Bronchial epithelial cell (primary cell): Measurements from ENCODE around the gene PPP1R12C. TPM values are rescaled to one million over a fixed set of nuclear protein-coding genes. Genes with fewer than 3 reads are reported as not detected.
"Not testable (repeated sequence)": the region's sequence is repeated elsewhere in the genome, so short reads cannot be mapped to it uniquely, and the experiment has no call there.

Experiments
- DNase-seq: peaks from one replicate; pipeline ENCODE4 v3.0.0-alpha.2; 2010; ENCODE audit warnings: low read depth
- FAIRE-seq: peaks from 2 replicates; lab custom pipeline; 2011; peaks lifted over from hg19 to GRCh38; lab: Jason Lieb, UNC
- H3K27me3 ChIP-seq: 2 replicates; pipeline ENCODE4 v1.5.1; 2011; ENCODE audit warnings: low read length; ENCODE audit not compliant: control insufficient read depth, insufficient read depth
- H3K36me3 ChIP-seq: 2 replicates; pipeline ENCODE4 v1.5.1; 2011; ENCODE audit warnings: low read length; ENCODE audit not compliant: control insufficient read depth, insufficient read depth
- H3K4me3 ChIP-seq: 2 replicates; pipeline ENCODE4 v1.5.1; 2011; ENCODE audit warnings: mild to moderate bottlenecking, low read depth, low read length, control low read depth
- total RNA-seq: library from RNA; depleted of rRNA; stranded (reverse); fragments of >200 nt; gene quantifications from 2 replicates; pipeline ENCODE4 v1.2.1, GENCODE V29; 2014
- TF ChIP-seq, protein P1 (sequence below): IDR thresholded peaks from 2 replicates; pipeline ENCODE4 v1.5.1; 2011; ENCODE audit warnings: mild to moderate bottlenecking, moderate library complexity, low read length, control low read depth, inconsistent platforms; ENCODE audit not compliant: insufficient read depth, severe bottlenecking

The PPP1R12C gene
- total RNA-seq, 1 donor from 2014 or later: 22.9 TPM

DNA sequence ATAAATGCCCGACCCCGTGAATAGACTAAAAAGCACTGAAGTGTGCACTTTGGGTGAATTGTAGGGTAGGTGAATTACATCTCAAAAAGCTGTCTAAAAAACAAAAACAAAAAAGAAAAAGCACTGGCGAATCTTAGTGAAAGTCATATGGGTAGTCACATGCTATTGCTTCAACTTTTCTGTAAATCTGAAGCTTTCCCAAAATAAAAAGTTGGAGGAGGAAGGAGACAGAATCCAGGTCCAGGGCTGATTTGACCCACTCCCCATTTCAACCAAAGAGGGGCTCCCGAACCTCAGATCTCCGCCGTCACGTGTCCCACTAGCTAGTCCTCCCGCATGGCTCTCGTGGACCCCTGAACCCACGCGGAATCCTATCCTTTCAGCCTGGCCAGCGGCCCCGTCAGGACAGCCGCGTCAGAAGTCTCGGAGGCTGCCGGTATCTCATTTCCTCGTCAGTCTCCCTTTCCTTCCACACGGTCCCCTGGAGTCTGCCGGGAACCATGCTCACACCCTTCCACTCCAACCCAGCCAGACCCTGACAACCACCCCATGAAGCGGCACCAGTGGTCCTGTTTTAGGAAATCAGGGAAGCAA, 6.1 kb downstream of the PPP1R12C start:
- TF ChIP-seq, protein P1, sequence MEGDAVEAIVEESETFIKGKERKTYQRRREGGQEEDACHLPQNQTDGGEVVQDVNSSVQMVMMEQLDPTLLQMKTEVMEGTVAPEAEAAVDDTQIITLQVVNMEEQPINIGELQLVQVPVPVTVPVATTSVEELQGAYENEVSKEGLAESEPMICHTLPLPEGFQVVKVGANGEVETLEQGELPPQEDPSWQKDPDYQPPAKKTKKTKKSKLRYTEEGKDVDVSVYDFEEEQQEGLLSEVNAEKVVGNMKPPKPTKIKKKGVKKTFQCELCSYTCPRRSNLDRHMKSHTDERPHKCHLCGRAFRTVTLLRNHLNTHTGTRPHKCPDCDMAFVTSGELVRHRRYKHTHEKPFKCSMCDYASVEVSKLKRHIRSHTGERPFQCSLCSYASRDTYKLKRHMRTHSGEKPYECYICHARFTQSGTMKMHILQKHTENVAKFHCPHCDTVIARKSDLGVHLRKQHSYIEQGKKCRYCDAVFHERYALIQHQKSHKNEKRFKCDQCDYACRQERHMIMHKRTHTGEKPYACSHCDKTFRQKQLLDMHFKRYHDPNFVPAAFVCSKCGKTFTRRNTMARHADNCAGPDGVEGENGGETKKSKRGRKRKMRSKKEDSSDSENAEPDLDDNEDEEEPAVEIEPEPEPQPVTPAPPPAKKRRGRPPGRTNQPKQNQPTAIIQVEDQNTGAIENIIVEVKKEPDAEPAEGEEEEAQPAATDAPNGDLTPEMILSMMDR: no peak
- H3K4me3 ChIP-seq: no peak overlapping the region
- H3K36me3 ChIP-seq: peaks cover 7% of the 10 kb centered on the region
- DNase-seq (no peak), FAIRE-seq (no peak)
- H3K27me3 ChIP-seq: no peaks in the 10 kb centered on the region

DNA sequence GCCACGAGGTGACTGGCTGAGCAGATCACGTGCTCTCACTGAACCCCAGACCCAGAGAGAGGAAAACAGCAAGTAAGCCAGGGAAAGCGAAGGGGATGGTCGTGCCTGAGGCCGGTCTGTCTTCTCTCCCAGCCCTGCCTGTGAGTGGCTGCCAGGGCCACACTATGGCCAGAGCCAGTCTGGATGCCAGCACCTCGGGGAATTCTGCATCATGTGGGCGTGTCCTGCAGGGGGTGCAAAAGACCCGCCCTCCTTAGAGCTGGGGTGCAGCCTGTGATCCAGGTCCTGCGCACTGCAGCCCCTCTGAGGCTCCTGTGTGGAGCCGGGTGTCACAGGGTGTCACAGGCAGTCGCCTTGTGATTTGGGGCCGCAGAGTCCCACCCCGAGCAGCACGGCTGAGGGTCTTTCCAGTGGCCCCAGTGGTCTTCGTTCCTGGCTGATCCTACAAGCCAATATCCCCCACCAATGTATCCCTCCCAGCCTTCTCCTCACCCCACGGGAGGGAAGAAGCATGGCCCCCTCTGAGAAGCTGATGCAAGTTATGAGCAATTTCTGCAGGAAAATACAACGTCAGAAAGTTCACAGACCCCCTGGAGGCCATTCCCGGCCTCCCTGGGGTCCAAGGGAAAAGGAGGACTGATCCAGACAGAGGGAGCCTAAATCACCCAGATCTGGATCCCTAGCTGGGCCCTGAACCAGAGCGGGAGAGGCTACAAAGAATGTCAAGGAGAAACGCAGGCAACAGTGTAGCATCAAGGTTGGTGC, 7.7 kb downstream of the PPP1R12C start:
- Histone ChIP-seq H3K4me3 (no peak overlapping the region), H3K27me3 (no peaks in the 10 kb centered on the region), H3K36me3 (peaks cover 7% of the 10 kb centered on the region)
- DNase-seq (no peak), FAIRE-seq (no peak)
- TF ChIP-seq, protein P1: no peak

DNA sequence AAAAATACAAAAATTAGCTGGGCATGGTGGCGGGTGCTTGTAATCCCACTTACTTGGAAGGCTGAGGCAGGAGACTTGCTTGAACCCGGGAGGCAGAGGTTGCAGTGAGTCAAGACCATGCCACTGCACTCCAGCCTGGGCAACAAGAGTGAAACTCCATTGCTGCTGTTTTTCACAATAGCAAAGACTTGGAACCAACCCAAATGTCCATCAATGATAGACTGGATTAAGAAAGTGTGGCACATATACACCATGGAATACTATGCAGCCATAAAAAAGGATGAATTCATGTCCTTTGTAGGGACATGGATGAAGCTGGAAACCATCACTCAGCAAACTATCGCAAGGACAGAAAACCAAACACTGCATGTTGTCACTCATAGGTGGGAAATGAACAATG, 10.2 kb downstream of the PPP1R12C start:
- not testable (repeated sequence) for H3K27me3 ChIP-seq, DNase-seq, FAIRE-seq, H3K4me3 ChIP-seq
- H3K36me3 ChIP-seq: peaks cover 11% of the 10 kb centered on the region

DNA sequence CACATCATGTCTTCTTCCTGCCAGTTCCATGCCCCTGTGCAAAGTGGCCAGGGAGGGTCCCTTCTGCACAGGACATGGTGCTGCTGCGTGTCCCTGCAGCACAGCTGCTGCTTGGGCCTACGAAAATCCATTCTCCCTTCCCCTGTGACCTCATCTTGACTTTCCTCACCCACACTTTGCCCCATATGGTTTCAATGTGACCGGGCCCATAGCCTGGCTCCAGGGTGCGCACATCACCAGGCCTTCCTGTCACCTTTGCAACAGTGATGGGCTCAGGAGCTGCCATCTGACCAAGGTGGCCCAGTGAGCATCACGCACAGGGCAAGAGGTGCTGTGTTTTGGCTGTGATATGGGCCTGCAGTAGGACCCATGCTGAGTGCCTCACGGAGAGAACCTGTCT, 10.8 kb downstream of the PPP1R12C start:
- Histone ChIP-seq H3K27me3 (no peaks in the 10 kb centered on the region), H3K4me3 (no peak overlapping the region), H3K36me3 (peaks cover 11% of the 10 kb centered on the region)
- TF ChIP-seq, protein P1: no peak
- DNase-seq: no peak
- no peak for FAIRE-seq

DNA sequence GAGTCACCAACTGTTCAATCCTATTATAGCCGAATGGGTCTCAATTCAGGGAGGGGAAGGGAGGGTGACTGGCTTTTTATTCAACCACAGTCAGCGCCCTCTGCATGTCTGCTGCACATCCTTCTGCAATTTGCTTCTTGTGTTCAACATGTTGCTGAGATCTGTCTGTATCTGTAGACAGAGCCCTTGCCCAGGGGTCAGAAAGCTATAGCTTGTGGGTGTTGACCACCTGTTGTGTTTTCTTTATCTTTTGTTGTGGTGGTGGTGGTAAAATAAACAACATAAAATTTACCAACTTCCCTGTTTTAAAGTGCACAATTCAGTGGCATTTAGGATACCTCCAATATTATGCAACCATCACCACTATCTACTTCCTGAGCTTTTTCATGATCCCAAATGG, 12.2 kb downstream of the PPP1R12C start:
- TF ChIP-seq, protein P1: no peak
- FAIRE-seq (no peak), DNase-seq (no peak)
- Histone ChIP-seq H3K4me3 (no peak overlapping the region), H3K36me3 (peaks cover 12% of the 10 kb centered on the region), H3K27me3 (no peaks in the 10 kb centered on the region)

DNA sequence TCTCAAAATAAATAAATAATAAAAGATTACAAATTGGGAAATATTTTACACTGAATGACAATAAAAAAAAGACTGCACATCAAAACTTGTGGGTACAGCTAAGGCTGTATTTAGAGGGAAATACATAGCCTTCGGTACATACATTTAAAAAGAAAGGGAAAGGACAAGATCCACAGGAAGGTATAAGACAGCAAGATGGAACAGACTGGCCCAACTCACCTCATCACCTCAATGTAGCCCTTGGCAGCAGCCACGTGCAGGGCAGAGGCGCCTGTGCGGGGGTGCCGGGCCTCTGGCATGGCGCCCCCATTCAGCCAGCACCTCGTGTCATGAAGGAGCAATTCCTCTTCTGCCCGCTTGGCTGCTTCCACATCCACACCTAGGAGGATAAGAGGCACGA, 14.2 kb downstream of the PPP1R12C start:
- DNase-seq: no peak
- H3K4me3 ChIP-seq: no peak overlapping the region
- TF ChIP-seq, protein P1: no peak
- peaks cover 15% of the 10 kb centered on the region for H3K36me3 ChIP-seq
- no peak for FAIRE-seq
- no peaks in the 10 kb centered on the region for H3K27me3 ChIP-seq
